OCI-LY1 (cell line): Measurements from ENCODE around the gene STK16.

Source experiments
- CTCF ChIP-seq: fragments of 200-600 bp; sonication (generic), shearing (Covaris generic); IDR thresholded peaks from 2 replicates; pipeline ENCODE4 v1.5.1; 2017; ENCODE audit warnings: mild to moderate bottlenecking, antibody characterized with exemption, low read length, moderate library complexity, mixed read lengths
- EZH2 ChIP-seq: fragments of 200-600 bp; sonication (generic), shearing (Covaris generic); IDR thresholded peaks from 2 replicates; pipeline ENCODE4 v1.8.0; 2017; ENCODE audit warnings: borderline replicate concordance, mixed run types, mild to moderate bottlenecking, antibody characterized with exemption, low read length, moderate library complexity, mixed read lengths

GRCh38 chr2:219207884-219208740, 37.2 kb upstream of the STK16 start:
- TF ChIP-seq CTCF: no peak
- no peak for TF ChIP-seq EZH2
